Measurements from ENCODE around the gene MACROD2.

The MACROD2 gene

GRCh38 chr20:16052456-16052855, 2057.1 kb downstream of the MACROD2 start:
- no peak overlapping the region for H3K4me3 ChIP-seq (ENCODE audit: control insufficient read depth, low read depth, low read length)
- no peak for DNase-seq (ENCODE audit: low read depth)
- TF ChIP-seq CTCF (IDR thresholded peaks at IDR 0.05; ENCODE audit: control insufficient read depth, insufficient read depth, low read depth, low read length, missing control alignments): no peak

DNA sequence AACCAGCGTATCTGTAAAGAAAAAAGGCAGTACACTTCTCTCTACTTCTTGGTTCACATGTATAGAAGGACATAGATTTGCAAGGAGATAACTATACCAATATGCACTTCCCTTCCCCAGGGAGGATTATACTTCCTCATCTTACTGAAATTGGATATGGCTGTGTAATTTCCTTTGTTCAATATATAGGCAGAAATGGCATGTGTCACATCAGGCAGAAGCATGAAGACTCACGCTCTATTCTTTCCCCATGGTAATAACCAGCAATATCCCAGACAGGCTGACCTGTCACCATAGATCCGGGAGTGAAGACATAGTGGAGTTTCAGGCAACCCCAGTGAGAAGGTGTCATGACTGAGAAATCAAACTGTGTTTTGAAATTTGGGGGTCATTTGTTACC, 2059.7 kb downstream of the MACROD2 start:
- no peak overlapping the region for H3K4me3 ChIP-seq (ENCODE audit: control insufficient read depth, low read depth, low read length)
- no peak for TF ChIP-seq CTCF (IDR thresholded peaks at IDR 0.05; ENCODE audit: control insufficient read depth, insufficient read depth, low read depth, low read length, missing control alignments)
- no peak for DNase-seq (ENCODE audit: low read depth)

DNA sequence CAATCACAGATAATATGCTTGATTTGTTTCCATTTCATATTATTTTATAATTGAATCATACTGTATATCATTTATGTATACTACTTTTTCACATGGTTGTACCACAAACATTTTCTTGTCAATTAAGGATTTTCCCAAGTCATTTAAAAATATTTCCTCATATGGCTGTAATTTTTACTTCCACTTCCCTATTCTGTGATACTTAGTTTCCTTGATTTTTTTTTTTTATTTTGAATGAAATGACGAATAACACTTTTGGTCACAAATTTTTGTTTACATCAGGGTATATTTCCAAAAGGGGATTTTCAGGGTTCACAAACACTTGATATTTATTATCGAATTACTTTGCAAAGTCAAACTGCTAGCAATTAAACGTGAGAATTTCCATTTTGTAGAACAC, 2062.3 kb downstream of the MACROD2 start:
- no peak overlapping the region for H3K4me3 ChIP-seq (ENCODE audit: control insufficient read depth, low read depth, low read length)
- TF ChIP-seq CTCF (IDR thresholded peaks at IDR 0.05; ENCODE audit: control insufficient read depth, insufficient read depth, low read depth, low read length, missing control alignments): no peak
- no peak for DNase-seq (ENCODE audit: low read depth)

GRCh38 chr20:16058268-16058667, 2063.0 kb downstream of the MACROD2 start:
- no peak for TF ChIP-seq CTCF (IDR thresholded peaks at IDR 0.05; ENCODE audit: control insufficient read depth, insufficient read depth, low read depth, low read length, missing control alignments)
- no peak for DNase-seq (ENCODE audit: low read depth)
- no peak overlapping the region for H3K4me3 ChIP-seq (ENCODE audit: control insufficient read depth, low read depth, low read length)

DNA sequence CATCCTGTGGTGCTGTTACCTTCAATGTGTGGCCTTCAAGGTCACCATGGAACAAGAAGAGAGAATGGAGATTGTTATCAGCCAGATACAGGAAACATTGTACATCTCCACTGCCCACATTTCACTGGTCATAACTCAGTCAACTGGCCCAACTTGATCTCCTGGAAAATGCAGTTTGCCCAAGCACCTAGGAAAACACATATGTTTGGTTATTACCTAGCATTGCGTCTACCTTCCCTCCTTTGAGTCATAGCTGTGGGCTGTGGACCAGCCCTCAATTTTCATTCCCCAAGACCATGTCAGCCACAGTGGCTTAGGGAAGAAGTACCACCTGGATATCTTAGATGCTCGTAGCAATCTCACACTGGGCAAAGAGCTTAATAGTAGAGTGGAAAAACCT, 2064.5 kb downstream of the MACROD2 start:
- TF ChIP-seq CTCF (IDR thresholded peaks at IDR 0.05; ENCODE audit: control insufficient read depth, insufficient read depth, low read depth, low read length, missing control alignments): no peak
- H3K4me3 ChIP-seq (ENCODE audit: control insufficient read depth, low read depth, low read length): no peak overlapping the region
- DNase-seq (ENCODE audit: low read depth): no peak

- DNase-seq (ENCODE audit: low read depth): no peak
- TF ChIP-seq CTCF (IDR thresholded peaks at IDR 0.05; ENCODE audit: control insufficient read depth, insufficient read depth, low read depth, low read length, missing control alignments): no peak
- no peak overlapping the region for H3K4me3 ChIP-seq (ENCODE audit: control insufficient read depth, low read depth, low read length)
Measured at GRCh38 chr20:16061351-16061750, 2066.0 kb downstream of the MACROD2 start.
